ENCODE measurements around the gene MACROD1.

GRCh38 chr11:63997801-63998337, 168.0 kb downstream of the MACROD1 start:
- TF ChIP-seq, protein P1, sequence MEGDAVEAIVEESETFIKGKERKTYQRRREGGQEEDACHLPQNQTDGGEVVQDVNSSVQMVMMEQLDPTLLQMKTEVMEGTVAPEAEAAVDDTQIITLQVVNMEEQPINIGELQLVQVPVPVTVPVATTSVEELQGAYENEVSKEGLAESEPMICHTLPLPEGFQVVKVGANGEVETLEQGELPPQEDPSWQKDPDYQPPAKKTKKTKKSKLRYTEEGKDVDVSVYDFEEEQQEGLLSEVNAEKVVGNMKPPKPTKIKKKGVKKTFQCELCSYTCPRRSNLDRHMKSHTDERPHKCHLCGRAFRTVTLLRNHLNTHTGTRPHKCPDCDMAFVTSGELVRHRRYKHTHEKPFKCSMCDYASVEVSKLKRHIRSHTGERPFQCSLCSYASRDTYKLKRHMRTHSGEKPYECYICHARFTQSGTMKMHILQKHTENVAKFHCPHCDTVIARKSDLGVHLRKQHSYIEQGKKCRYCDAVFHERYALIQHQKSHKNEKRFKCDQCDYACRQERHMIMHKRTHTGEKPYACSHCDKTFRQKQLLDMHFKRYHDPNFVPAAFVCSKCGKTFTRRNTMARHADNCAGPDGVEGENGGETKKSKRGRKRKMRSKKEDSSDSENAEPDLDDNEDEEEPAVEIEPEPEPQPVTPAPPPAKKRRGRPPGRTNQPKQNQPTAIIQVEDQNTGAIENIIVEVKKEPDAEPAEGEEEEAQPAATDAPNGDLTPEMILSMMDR (IDR thresholded peaks at IDR 0.05): no peak
- no peak for TF ChIP-seq ZFX (IDR thresholded peaks at IDR 0.05; ENCODE audit: borderline replicate concordance)
